PFSK-1 (cell line): Measurements from ENCODE around the gene NFATC3.

Source experiments
- FOXP2 ChIP-seq: optimal IDR thresholded peaks from 2 replicates; pipeline ENCODE3; 2011; ENCODE audit warnings: borderline replicate concordance, control low read depth, inconsistent platforms; ENCODE audit not compliant: insufficient read depth; ENCODE audit errors: extremely low read length, extremely low read depth
- POLR2AphosphoS5 ChIP-seq: IDR thresholded peaks from 2 replicates; pipeline ENCODE4 v1.6.1; 2012; ENCODE audit warnings: low read depth, mild to moderate bottlenecking, control low read depth, low read length, moderate library complexity
- REST ChIP-seq, 2 experiments: IDR thresholded peaks; 2 replicates each; pipeline versions ENCODE4 v1.6.1 to v1.8.0; 2011 to 2012; ENCODE audit warnings: low read depth in 2 of 2, low read length in 2 of 2, control low read depth in 1 of 2, inconsistent platforms in 1 of 2, mild to moderate bottlenecking in 1 of 2, moderate library complexity in 1 of 2; ENCODE audit not compliant: insufficient read depth in 1 of 2
- TAF1 ChIP-seq: IDR thresholded peaks from 2 replicates; pipeline ENCODE4 v1.6.1; 2012; ENCODE audit warnings: low read length, control low read depth, borderline replicate concordance; ENCODE audit not compliant: insufficient read depth

GRCh38 chr16:68179855-68180254 lies 94.7 kb downstream of the NFATC3 start:
- TF ChIP-seq POLR2AphosphoS5, result no peak
- no peak for TF ChIP-seq TAF1
- no peak for TF ChIP-seq REST (IDR thresholded peaks at IDR 0.05; ENCODE audit: insufficient read depth in 1 of 2, low read depth in 2 of 2, low read length in 2 of 2)
- no peak for TF ChIP-seq FOXP2
